ENCODE data around the gene ANKRD16.
"Not testable (repeated sequence)": the region's sequence is repeated elsewhere in the genome, so short reads cannot be mapped to it uniquely, and the experiment has no call there.

ANKRD16 gene

GRCh38 chr10:5869156-5869555, 20.5 kb downstream of the ANKRD16 start:
- no peak for TF ChIP-seq PPARA (CRISPR knock-in tag; IDR thresholded peaks at IDR 0.05; ENCODE audit: borderline replicate concordance)
- TF ChIP-seq ZC3H10 (CRISPR knock-in tag; IDR thresholded peaks at IDR 0.05): no peak
- no peak for TF ChIP-seq PATZ1 (CRISPR knock-in tag; IDR thresholded peaks at IDR 0.05; ENCODE audit: borderline replicate concordance)
- TF ChIP-seq TCF4 (CRISPR knock-in tag; IDR thresholded peaks at IDR 0.05; ENCODE audit: borderline replicate concordance): no peak
- no peak for TF ChIP-seq GLIS3 (CRISPR knock-in tag; IDR thresholded peaks at IDR 0.05)
- no peak for TF ChIP-seq BACH2 (CRISPR knock-in tag; IDR thresholded peaks at IDR 0.05; ENCODE audit: borderline replicate concordance)
- TF ChIP-seq CSRNP3 (CRISPR knock-in tag; IDR thresholded peaks at IDR 0.05): no peak
- TF ChIP-seq POU6F1 (CRISPR knock-in tag; IDR thresholded peaks at IDR 0.05; ENCODE audit: borderline replicate concordance, low read depth): no peak
- no peak for TF ChIP-seq ZFP30 (CRISPR knock-in tag; IDR thresholded peaks at IDR 0.05)
- no peak for TF ChIP-seq RARB (CRISPR knock-in tag; IDR thresholded peaks at IDR 0.05)
- TF ChIP-seq TSHZ2 (CRISPR knock-in tag; IDR thresholded peaks at IDR 0.05): no peak
- TF ChIP-seq ZNF565 (CRISPR knock-in tag; conservative IDR thresholded peaks at IDR 0.05; ENCODE audit: low read depth): no peak
- no peak for TF ChIP-seq ZFP3 (CRISPR knock-in tag; IDR thresholded peaks at IDR 0.05)
- no peak for TF ChIP-seq ISL1 (CRISPR knock-in tag; IDR thresholded peaks at IDR 0.05)
- TF ChIP-seq ARNTL (CRISPR knock-in tag; IDR thresholded peaks at IDR 0.05; ENCODE audit: borderline replicate concordance, low read depth): no peak
- TF ChIP-seq TOX (CRISPR knock-in tag; IDR thresholded peaks at IDR 0.05; ENCODE audit: borderline replicate concordance): no peak
- TF ChIP-seq OSR1 (CRISPR knock-in tag; IDR thresholded peaks at IDR 0.05): no peak
- TF ChIP-seq ESRRG (CRISPR knock-in tag; IDR thresholded peaks at IDR 0.05): no peak
- TF ChIP-seq ZNF70 (CRISPR knock-in tag; IDR thresholded peaks at IDR 0.05): no peak
- no peak for TF ChIP-seq SNAI2 (CRISPR knock-in tag; IDR thresholded peaks at IDR 0.05)
- ATAC-seq: no peak

- ATAC-seq: not testable (repeated sequence)
Measured at GRCh38 chr10:5868383-5868782, 21.3 kb downstream of the ANKRD16 start.

- not testable (repeated sequence) for ATAC-seq
Measured at GRCh38 chr10:5867091-5867615, 22.5 kb downstream of the ANKRD16 start.

- not testable (repeated sequence) for ATAC-seq
Measured at GRCh38 chr10:5866451-5867081, 23.1 kb downstream of the ANKRD16 start.

GRCh38 chr10:5862981-5863685, 26.6 kb downstream of the ANKRD16 start:
- not testable (repeated sequence) for ATAC-seq

All from SK-N-SH treated with all-trans-retinoic acid at 6 μM for 48 hours (cell line).